HepG2 (cell line): ENCODE measurements around the gene MC1R. TPM values are rescaled to one million over a fixed set of nuclear protein-coding genes. Genes with fewer than 3 reads are reported as not detected.

Source experiments
- AGO2 ChIP-seq: fragments of 200-400 bp; formaldehyde crosslinking; optimal IDR thresholded peaks from 2 replicates; pipeline ENCODE3; 2017; ENCODE audit warnings: mild to moderate bottlenecking, low read depth, low read length, moderate library complexity
- CHD4 ChIP-seq: fragments of 200-600 bp; sonication (generic); IDR thresholded peaks from 2 replicates; pipeline ENCODE4 v1.7.0; 2017; ENCODE audit warnings: mild to moderate bottlenecking, low read length, borderline replicate concordance
- HOXA9 ChIP-seq: sonication (generic); formaldehyde crosslinking; IDR thresholded peaks from 2 replicates; pipeline ENCODE4 v1.8.1; 2022; ENCODE audit warnings: missing genetic modification reagents, mild to moderate bottlenecking, moderate library complexity, borderline replicate concordance
- IRF1 ChIP-seq: sonication (generic); formaldehyde crosslinking; IDR thresholded peaks from 2 replicates; pipeline ENCODE4 v1.4.0; 2020; ENCODE audit warnings: low read depth, mild to moderate bottlenecking, missing genetic modification reagents
- KLF16 ChIP-seq, 2 experiments: sonication (generic) in 1 of 2; formaldehyde crosslinking in 1 of 2; IDR thresholded peaks; 2 replicates each; pipeline versions ENCODE4 v1.6.1 to v1.8.0; 2016 to 2023; ENCODE audit warnings: missing genetic modification reagents in 2 of 2, missing compliant biosample characterization in 1 of 2
- PAF1 ChIP-seq: IDR thresholded peaks from 2 replicates; pipeline ENCODE4 v1.6.1; 2016; ENCODE audit warnings: missing genetic modification reagents, missing compliant biosample characterization
- POLR2AphosphoS5 ChIP-seq: IDR thresholded peaks from 2 replicates; pipeline ENCODE4 v1.6.1; 2012; ENCODE audit warnings: low read depth, low read length
- PRDM15 ChIP-seq: sonication (generic); formaldehyde crosslinking; IDR thresholded peaks from 2 replicates; pipeline ENCODE4 v1.4.0; 2020; ENCODE audit warnings: missing genetic modification reagents
- PTBP1 ChIP-seq: fragments of 200-400 bp; formaldehyde crosslinking; IDR thresholded peaks from 2 replicates; pipeline ENCODE4 v1.6.1; 2018; ENCODE audit warnings: low read length, low read depth; ENCODE audit not compliant: poor library complexity, severe bottlenecking
- SIX4 ChIP-seq: sonication (generic); formaldehyde crosslinking; IDR thresholded peaks from 2 replicates; pipeline ENCODE4 v1.4.0; 2020; ENCODE audit warnings: missing genetic modification reagents
- SRSF9 ChIP-seq: fragments of 200-400 bp; formaldehyde crosslinking; IDR thresholded peaks from 2 replicates; pipeline ENCODE4 v1.6.1; 2018; ENCODE audit warnings: borderline replicate concordance, mild to moderate bottlenecking, low read depth, low read length; ENCODE audit not compliant: insufficient read depth, poor library complexity, severe bottlenecking
- ZBTB2 ChIP-seq: sonication (generic); formaldehyde crosslinking; IDR thresholded peaks from 2 replicates; pipeline ENCODE4 v1.8.0; 2022; ENCODE audit warnings: low read depth, missing genetic modification reagents
- ZNF207 ChIP-seq: fragments of 450-650 bp; IDR thresholded peaks from 2 replicates; pipeline ENCODE4 v1.6.1; 2016; ENCODE audit warnings: antibody characterized with exemption, borderline replicate concordance
- ZNF224 ChIP-seq: sonication (generic); formaldehyde crosslinking; IDR thresholded peaks from 2 replicates; pipeline ENCODE4 v1.5.0; 2020; ENCODE audit warnings: mild to moderate bottlenecking, missing genetic modification reagents
- ZNF251 ChIP-seq: sonication (generic); formaldehyde crosslinking; IDR thresholded peaks from 2 replicates; pipeline ENCODE4 v1.9.0; 2021; ENCODE audit warnings: mild to moderate bottlenecking, missing genetic modification reagents
- ZNF264 ChIP-seq: sonication (generic); formaldehyde crosslinking; IDR thresholded peaks from 2 replicates; pipeline ENCODE4 v1.4.0; 2020; ENCODE audit warnings: missing genetic modification reagents
- ZNF30 ChIP-seq: sonication (generic); formaldehyde crosslinking; IDR thresholded peaks from 2 replicates; pipeline ENCODE4 v1.5.0; 2020; ENCODE audit warnings: mild to moderate bottlenecking, missing genetic modification reagents
- ZNF335 ChIP-seq: sonication (generic); formaldehyde crosslinking; IDR thresholded peaks from 2 replicates; pipeline ENCODE4 v1.4.0; 2020; ENCODE audit warnings: missing genetic modification reagents
- ZNF337 ChIP-seq: sonication (generic); formaldehyde crosslinking; IDR thresholded peaks from 2 replicates; pipeline ENCODE4 v1.5.1; 2020; ENCODE audit warnings: missing genetic modification reagents, low read depth, mild to moderate bottlenecking, borderline replicate concordance
- ZNF382 ChIP-seq: sonication (generic); formaldehyde crosslinking; IDR thresholded peaks from 2 replicates; pipeline ENCODE4 v1.5.0; 2020; ENCODE audit warnings: missing genetic modification reagents, mild to moderate bottlenecking, borderline replicate concordance
- ZNF782 ChIP-seq: sonication (generic); formaldehyde crosslinking; IDR thresholded peaks from 2 replicates; pipeline ENCODE4 v1.4.0; 2020; ENCODE audit warnings: missing genetic modification reagents, mild to moderate bottlenecking, borderline replicate concordance
- ZSCAN20 ChIP-seq: sonication (generic); formaldehyde crosslinking; IDR thresholded peaks from 2 replicates; pipeline ENCODE4 v1.4.0; 2020; ENCODE audit warnings: missing genetic modification reagents, mild to moderate bottlenecking, borderline replicate concordance
- ZSCAN31 ChIP-seq: sonication (generic); formaldehyde crosslinking; IDR thresholded peaks from 2 replicates; pipeline ENCODE4 v1.5.0; 2020; ENCODE audit warnings: low read depth, mild to moderate bottlenecking, missing genetic modification reagents
- polyA plus RNA-seq, 8 experiments: library from polyadenylated mRNA; depleted of rRNA in 3 of 8; stranded (reverse) in 7 of 8; unstranded in 1 of 8; fragments of >200 nt; fragmentation: Illumina TruSeq in 4 of 8; extraction: Trizol in 4 of 8; gene quantifications; 2 replicates each; pipeline versions ENCODE4 v1.2.1 to v1.2.3, GENCODE V29; 2011 to 2016; ENCODE audit warnings: low read depth in 4 of 8, missing spikeins in 1 of 8, mixed read lengths in 1 of 8; ENCODE audit not compliant: insufficient read depth in 1 of 8
- total RNA-seq, 5 experiments: library from RNA; depleted of rRNA; stranded (reverse); fragments of >200 nt; fragmentation: Illumina TruSeq; extraction: Trizol; gene quantifications; 2 replicates each; pipeline ENCODE4 v1.2.3, GENCODE V29; 2016; ENCODE audit warnings: low read depth in 1 of 5

MC1R gene
- total and polyA plus RNA-seq, 2 of the 13 experiments (the other 11 are each of a cell fraction or from before 2014, with no cell fraction given), result 9.1 to 14.8 TPM

GRCh38 chr16:89921702-89922476 lies 3.2 kb downstream of the MC1R start (continued):
- TF ChIP-seq IRF1 (CRISPR knock-in tag), result 0 out of 2 replicates have a peak, but pooled peaks have one; percentile 63
- no peak for TF ChIP-seq ZBTB2 (CRISPR knock-in tag)
- TF ChIP-seq CHD4, result no peak
- TF ChIP-seq PRDM15 (CRISPR knock-in tag), result peak; percentile 42; the same call in 1 of the 2 replicates
- no peak for TF ChIP-seq HOXA9 (CRISPR knock-in tag)
- peak; percentile 59; the same call in 1 of the 2 replicates for TF ChIP-seq ZSCAN31 (CRISPR knock-in tag)
- TF ChIP-seq ZNF251 (CRISPR knock-in tag), result no peak
- TF ChIP-seq ZNF30 (CRISPR knock-in tag), result no peak
- TF ChIP-seq POLR2AphosphoS5, result peak; percentile 73
- 0 out of 2 replicates have a peak, but pooled peaks have one; percentile 32 for TF ChIP-seq ZNF264 (CRISPR knock-in tag)
- peak; percentile 73 for TF ChIP-seq ZNF782 (CRISPR knock-in tag)
- TF ChIP-seq ZNF224 (CRISPR knock-in tag), result peak; percentile 94; the same call in 1 of the 2 replicates
- no peak for TF ChIP-seq SRSF9
- TF ChIP-seq AGO2, result peak; percentile 6
- TF ChIP-seq ZNF335, result peak; percentile 47; the same call in 1 of the 2 replicates
- TF ChIP-seq PTBP1, result peak; percentile 61
- no peak for TF ChIP-seq ZSCAN20 (CRISPR knock-in tag)
- TF ChIP-seq ZNF337 (CRISPR knock-in tag), result peak; percentile 48; the same call in 1 of the 2 replicates
- TF ChIP-seq ZNF382 (CRISPR knock-in tag), result no peak
- 0 out of 2 replicates have a peak, but pooled peaks have one; percentile 22 for TF ChIP-seq PAF1 (CRISPR knock-in tag)
- TF ChIP-seq KLF16 (CRISPR knock-in tag; IDR thresholded peaks at IDR 0.05), result peak in 1 of 2 experiments; percentile 61; a peak in 2 of 4 replicates
- peak; percentile 55 for TF ChIP-seq SIX4
- TF ChIP-seq ZNF207, result no peak
